Heart left ventricle (tissue), 16 donors: ENCODE results near the gene FLG2. TPM values are rescaled to one million over a fixed set of nuclear protein-coding genes. Genes with fewer than 3 reads are reported as not detected.
"Not testable (repeated sequence)": the region's sequence is repeated elsewhere in the genome, so short reads cannot be mapped to it uniquely, and the experiment has no call there.

Source experiments
- ATAC-seq, 4 donors: fragments of 200-7000 bp; cut with Tn5 transposase; one replicate each; pipeline ENCODE4 v1.9.1; 2020 to 2022; ENCODE audit warnings: moderate library complexity in 4 of 4, mild to moderate bottlenecking in 3 of 4, moderate number of reproducible peaks in 1 of 4
- DNase-seq, 5 donors: peaks; one replicate each; pipeline ENCODE4 v3.0.0-alpha.2; 2020
- H3K27ac ChIP-seq, 12 donors: fragments of 200-600 bp; sonication (generic) in 4 of 12; one replicate each; pipeline versions ENCODE4 v1.5.0 to v1.8.0; 2016 to 2022; ENCODE audit warnings: mild to moderate bottlenecking in 2 of 12
- H3K27me3 ChIP-seq, 9 donors: fragments of 200-600 bp; sonication (generic) in 2 of 9; one replicate each; pipeline versions ENCODE4 v1.5.1 to v1.8.0; 2016 to 2022; ENCODE audit warnings: mild to moderate bottlenecking in 3 of 9
- H3K36me3 ChIP-seq, 9 donors: fragments of 200-600 bp; sonication (generic) in 2 of 9; one replicate each; pipeline versions ENCODE4 v1.5.0 to v1.8.0; 2018 to 2022; ENCODE audit warnings: mild to moderate bottlenecking in 2 of 9
- H3K4me1 ChIP-seq, 12 donors: fragments of 200-600 bp; sonication (generic) in 4 of 12; one replicate each; pipeline versions ENCODE4 v1.5.0 to v1.8.0; 2016 to 2022; ENCODE audit warnings: mild to moderate bottlenecking in 3 of 12
- H3K4me3 ChIP-seq, 12 donors: fragments of 200-600 bp; sonication (generic) in 4 of 12; one replicate each; pipeline versions ENCODE4 v1.5.0 to v1.8.0; 2017 to 2022; ENCODE audit warnings: mild to moderate bottlenecking in 9 of 12, moderate library complexity in 4 of 12
- H3K9me3 ChIP-seq, 12 donors: fragments of 200-600 bp; sonication (generic) in 4 of 12; one replicate each; pipeline versions ENCODE4 v1.5.0 to v1.8.0; 2016 to 2022; ENCODE audit warnings: mild to moderate bottlenecking in 1 of 12
- POLR2A ChIP-seq, 2 donors: fragments of 450-650 bp; IDR thresholded peaks; one replicate each; pipeline ENCODE4 v1.6.1; 2017; ENCODE audit warnings: antibody characterized with exemption in 2 of 2, mild to moderate bottlenecking in 2 of 2, moderate library complexity in 2 of 2
- WGBS, 4 donors: extraction: QIAGEN DNeasy Blood & Tissue Kit in 2 of 4; methylation state at CpG; one replicate each; pipeline versions ENCODE4 v1.1.5 to v1.1.7; 2013 to 2018; 5-methylcytosine and 5-hydroxymethylcytosine counted together
- intact Hi-C, 10 donors: fragments of 100-400 bp; cut with DNase I; formaldehyde crosslinking; loops; one replicate each; pipeline versions ENCODE4 v1.11.1 to v1.14.2; 2022
- polyA plus RNA-seq, 2 donors: library from polyadenylated mRNA; stranded (reverse); fragments of 200-250 nt; gene quantifications; one replicate each; pipeline ENCODE4 v1.2.3, GENCODE V29; 2013
- total RNA-seq, 9 donors: library from RNA; depleted of rRNA in 2 of 9; stranded (reverse); fragments of >200 nt in 2 of 9; fragmentation: NEBNext Ultra II Directional in 3 of 9; extraction: Animal tissue kit (Norgen Biotek cat#: 25700) in 3 of 9; gene quantifications; one replicate each; pipeline versions ENCODE4 v1.1.0 to v1.2.4, GENCODE V29; 2016 to 2023
- TF ChIP-seq, protein P1 (sequence below), 12 donors: fragments of 200-600 bp; sonication (generic) in 4 of 12; IDR thresholded peaks; one replicate each; pipeline versions ENCODE4 v1.5.0 to v1.8.0; 2018 to 2022; ENCODE audit warnings: antibody characterized with exemption in 12 of 12, mild to moderate bottlenecking in 5 of 12
- donor health status: ischemic (EF 13 %, LVEDD 7.1; RV severe dilation, severe dysfunction).
- donor health status: healthy with polysubstance abuse.
- donor health status: DM: no; HTN: yes; CAD: no.
- donor health status: DM: no; HTN: no; CAD: no.
- donor health status: ischemic (EF 25% LVEDD 6.9; RV normal size, moderate dysfunction).
- donor health status: ischemic (EF 25% LVEDD 5.7; RV mildly dilated, moderate dysfunction).
- donor health status: healthy.
- donor health status: DM: yes; HTN: yes; CAD: no.
- donor health status: ischemic (EF 35%, LVEDD 5.7; RV mildly dilated, moderate dysfunction).
- donor health status: nonischemic (EF 11% LVEDD 7.7; RV severe dilation, severe dysfunction).
- donor health status: DM: yes; HTN: yes; CAD: no.
- donor health status: PGD.
- donor health status: ischemic (EF 29% LVEDD 5.4; RV normal size, mild dysfunction).
- donor health status: nonischemic (EF 23%, LVEDD 6.1; RV moderate dilation, normal function).

FLG2 gene
- total and polyA plus RNA-seq, 11 donors: not detected

DNA sequence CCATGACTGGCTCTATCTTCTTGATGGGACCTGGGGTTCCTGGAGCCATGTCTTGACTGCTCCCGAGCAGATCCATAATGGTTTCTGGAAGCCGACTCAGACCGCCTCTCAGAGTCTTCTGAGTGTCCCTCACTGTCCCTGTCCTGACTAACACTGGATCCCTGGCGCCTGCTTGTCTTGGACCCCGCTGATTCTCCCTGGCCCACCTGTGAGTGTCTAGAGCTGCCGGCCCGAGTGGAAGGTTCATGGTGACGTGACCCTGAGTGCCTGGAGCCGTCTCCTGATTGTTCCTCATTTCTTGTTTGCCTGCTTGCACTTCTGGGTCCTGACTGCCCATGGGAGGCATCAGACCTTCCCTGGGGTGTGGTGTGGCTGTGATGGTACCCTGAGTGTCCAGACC lies 49.9 kb downstream of the FLG2 start:
- Histone ChIP-seq H3K27me3 (no peaks in the 10 kb centered on the region), H3K9me3 (no peaks in the 10 kb centered on the region), H3K4me1 (no peaks in the 10 kb centered on the region), H3K36me3 (no peaks in the 10 kb centered on the region), H3K4me3 (no peak overlapping the region), H3K27ac (no peak overlapping the region)
- WGBS, 4 donors: 92 to 95% (median 94%) methylated on average over 5 to 9 of the region's 9 CpGs
- intact Hi-C loops: loop anchor here in 2 of 10 donors (5.0 to 10.0 kb wide), 2 partner anchors 85 to 207 kb away; partner anchors contain the start of gene HRNR (in 1 of the 2)
- DNase-seq: peak in 1 of 5 donors; percentile 35
- ATAC-seq: no peak
- no peak for TF ChIP-seq POLR2A (IDR thresholded peaks at IDR 0.05)
- TF ChIP-seq, protein P1, sequence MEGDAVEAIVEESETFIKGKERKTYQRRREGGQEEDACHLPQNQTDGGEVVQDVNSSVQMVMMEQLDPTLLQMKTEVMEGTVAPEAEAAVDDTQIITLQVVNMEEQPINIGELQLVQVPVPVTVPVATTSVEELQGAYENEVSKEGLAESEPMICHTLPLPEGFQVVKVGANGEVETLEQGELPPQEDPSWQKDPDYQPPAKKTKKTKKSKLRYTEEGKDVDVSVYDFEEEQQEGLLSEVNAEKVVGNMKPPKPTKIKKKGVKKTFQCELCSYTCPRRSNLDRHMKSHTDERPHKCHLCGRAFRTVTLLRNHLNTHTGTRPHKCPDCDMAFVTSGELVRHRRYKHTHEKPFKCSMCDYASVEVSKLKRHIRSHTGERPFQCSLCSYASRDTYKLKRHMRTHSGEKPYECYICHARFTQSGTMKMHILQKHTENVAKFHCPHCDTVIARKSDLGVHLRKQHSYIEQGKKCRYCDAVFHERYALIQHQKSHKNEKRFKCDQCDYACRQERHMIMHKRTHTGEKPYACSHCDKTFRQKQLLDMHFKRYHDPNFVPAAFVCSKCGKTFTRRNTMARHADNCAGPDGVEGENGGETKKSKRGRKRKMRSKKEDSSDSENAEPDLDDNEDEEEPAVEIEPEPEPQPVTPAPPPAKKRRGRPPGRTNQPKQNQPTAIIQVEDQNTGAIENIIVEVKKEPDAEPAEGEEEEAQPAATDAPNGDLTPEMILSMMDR (IDR thresholded peaks at IDR 0.05): no peak

DNA sequence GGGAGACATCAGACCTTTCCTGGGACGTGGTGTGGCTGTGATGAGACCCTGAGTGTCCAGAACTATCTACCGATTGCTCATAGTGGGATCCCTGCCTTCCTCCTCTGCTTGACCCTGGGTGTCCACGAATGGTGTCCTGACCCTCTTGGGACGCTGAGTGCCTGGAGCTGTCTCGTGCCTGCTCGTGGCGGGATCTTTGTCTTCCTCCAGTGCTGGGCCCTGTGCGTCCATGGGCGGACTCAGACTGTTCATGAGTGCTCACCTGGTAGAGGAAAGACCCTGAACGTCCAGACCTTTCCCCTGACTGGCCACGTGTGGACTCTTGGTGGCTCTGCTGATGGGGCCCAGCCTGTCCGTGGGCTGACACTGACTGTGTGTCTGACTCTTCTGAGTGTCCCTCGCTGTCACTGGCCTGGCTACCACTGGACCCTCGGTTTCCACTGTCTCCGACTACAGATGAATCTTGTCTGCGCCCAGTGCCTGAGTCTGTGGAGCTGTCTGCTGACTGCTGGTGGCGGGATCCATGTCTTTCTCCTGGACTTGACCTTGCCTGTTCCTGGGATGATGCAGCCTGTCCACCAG lies 50.4 kb downstream of the FLG2 start:
- H3K4me1 ChIP-seq, ATAC-seq, H3K27ac ChIP-seq, H3K36me3 ChIP-seq, H3K9me3 ChIP-seq, H3K4me3 ChIP-seq, intact Hi-C loops, H3K27me3 ChIP-seq: not testable (repeated sequence)
- DNase-seq: peak in 1 of 5 donors; percentile 27
- whole genome bisulfite sequencing, 4 donors: 73 to 94% (median 85%) methylated on average over 10 to 17 of the region's 17 CpGs

DNA sequence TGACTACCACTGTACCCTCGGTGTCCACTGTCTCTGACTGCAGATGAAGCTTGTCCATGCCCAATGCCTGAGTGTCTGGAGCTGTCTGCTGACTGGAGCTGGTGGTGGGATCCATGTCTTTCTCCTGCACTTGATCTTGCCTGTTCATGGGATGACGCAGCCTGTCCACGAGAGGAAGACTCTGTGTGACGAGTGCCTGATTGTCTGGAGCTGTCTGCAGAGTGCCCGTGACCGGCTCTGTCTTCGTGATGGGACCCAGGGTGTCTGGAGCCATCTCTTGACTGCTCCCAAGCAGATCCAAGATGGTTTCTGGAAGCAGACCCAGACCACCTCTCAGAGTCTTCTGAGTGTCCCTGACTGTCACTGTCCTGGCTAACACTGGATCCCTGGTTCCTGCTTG lies 51.0 kb downstream of the FLG2 start:
- H3K4me1 ChIP-seq, H3K27ac ChIP-seq, H3K27me3 ChIP-seq, H3K36me3 ChIP-seq, ATAC-seq, H3K9me3 ChIP-seq, H3K4me3 ChIP-seq, intact Hi-C loops: not testable (repeated sequence)
- peak in 1 of 5 donors; percentile 22 for DNase-seq
- 80 to 92% (median 90%) methylated on average over 6 to 7 of the region's 7 CpGs; no CpG with 5 or more reads in 1 of the 4 donors for WGBS, 4 donors

DNA sequence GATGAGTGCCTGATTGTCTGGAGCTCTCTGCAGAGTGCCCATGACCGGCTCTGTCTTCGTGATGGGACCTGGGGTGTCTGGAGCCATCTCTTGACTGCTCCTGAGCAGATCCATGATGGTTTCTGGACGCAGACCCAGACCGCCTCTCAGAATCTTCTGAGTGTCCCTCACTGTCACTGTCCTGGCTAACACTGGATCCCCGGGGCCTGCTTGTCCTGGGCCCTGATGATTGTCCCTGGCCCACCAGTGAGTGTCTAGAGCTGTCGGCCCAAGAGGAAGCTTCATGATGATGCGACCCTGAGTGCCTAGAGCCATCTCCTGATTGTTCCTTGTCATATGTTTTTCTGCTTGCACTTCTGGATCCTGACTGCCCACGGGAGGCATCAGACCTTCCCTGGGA lies 51.8 kb downstream of the FLG2 start:
- ATAC-seq, H3K27me3 ChIP-seq, H3K4me3 ChIP-seq, H3K27ac ChIP-seq, H3K36me3 ChIP-seq, H3K4me1 ChIP-seq, H3K9me3 ChIP-seq, intact Hi-C loops: not testable (repeated sequence)
- whole genome bisulfite sequencing, 4 donors: 89 to 97% (median 93%) methylated on average over 7 to 8 of the region's 8 CpGs
- DNase-seq: peak in 1 of 5 donors; percentile 29

DNA sequence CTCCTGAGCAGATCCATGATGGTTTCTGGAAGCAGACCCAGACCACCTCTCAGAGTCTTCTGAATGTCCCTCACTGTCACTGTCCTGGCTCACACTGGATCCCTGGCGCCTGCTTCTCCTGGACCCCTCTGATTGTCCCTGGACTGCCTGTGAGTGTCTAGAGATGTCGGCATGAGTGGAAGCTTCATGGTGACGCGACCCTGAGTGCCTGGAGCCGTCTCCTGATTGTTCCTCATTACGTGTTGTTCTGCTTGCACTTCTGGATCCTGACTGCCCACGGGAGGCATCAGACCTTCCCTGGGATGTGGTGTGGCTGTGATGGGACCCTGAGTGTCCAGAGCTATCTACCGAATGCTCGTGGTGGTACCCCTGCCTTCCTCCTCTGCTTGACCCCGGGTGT lies 53.7 kb downstream of the FLG2 start:
- ATAC-seq, H3K9me3 ChIP-seq, H3K27ac ChIP-seq, H3K4me1 ChIP-seq, DNase-seq, H3K4me3 ChIP-seq, H3K36me3 ChIP-seq, intact Hi-C loops, H3K27me3 ChIP-seq: not testable (repeated sequence)
- 87 to 92% (median 91%) methylated on average over 8 to 10 of the region's 10 CpGs for WGBS, 4 donors

DNA sequence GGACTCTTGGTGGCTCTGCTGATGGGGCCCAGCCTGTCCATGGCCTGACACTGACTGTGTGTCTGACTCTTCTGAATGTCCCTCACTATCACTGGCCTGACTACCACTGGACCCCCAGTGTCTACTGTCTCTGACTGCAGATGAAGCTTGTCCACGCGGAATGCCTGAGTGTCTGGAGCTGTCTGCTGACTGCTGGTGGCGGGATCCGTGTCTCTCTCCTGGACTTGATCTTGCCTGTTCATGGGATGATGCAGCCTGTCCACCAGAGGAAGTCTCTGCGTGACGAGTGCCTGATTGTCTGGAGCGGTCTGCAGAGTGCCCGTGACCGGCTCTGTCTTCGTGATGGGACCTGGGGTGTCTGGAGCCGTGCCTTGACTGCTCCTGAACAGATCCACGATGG lies 55.0 kb downstream of the FLG2 start:
- H3K36me3 ChIP-seq, intact Hi-C loops, H3K27me3 ChIP-seq, H3K27ac ChIP-seq, H3K4me1 ChIP-seq, ATAC-seq, H3K4me3 ChIP-seq, H3K9me3 ChIP-seq: not testable (repeated sequence)
- 89 to 98% (median 93%) methylated on average over 8 to 12 of the region's 12 CpGs for WGBS, 4 donors
- DNase-seq: peak in 2 of 5 donors; percentile 11 to 37

DNA sequence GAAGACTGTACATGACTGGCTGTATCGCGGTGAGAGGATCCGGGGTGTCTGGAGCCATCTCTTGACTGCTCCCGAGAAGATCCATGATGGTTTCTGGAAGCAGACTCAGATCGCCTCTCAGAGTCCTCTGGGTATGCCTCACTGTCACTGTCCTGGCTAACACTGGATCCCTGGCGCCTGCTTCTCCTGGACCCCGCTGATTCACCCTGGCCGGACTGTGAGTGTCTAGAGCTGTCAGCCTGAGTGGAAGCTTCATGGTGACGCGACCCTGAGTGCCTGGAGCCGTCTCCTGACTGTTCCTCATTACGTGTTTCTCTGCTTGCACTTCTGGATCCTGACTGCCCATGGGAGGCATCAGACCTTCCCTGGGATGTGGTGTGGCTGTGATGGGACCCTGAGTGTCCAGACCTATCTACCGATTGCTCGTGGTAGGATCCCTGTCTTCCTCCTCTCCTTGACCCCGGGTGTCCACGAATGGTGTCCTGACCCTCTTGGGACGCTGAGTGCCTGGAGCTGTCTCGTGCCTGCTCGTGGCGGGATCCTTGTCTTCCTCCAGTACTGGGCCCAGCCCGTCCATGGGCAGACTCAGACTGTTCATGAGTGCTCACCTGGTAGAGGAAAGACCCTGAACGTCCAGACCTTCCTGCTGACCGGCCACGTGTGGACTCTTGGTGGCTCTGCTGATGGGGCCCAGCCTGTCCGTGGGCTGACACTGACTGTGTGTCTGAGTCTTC lies 56.5 kb downstream of the FLG2 start:
- H3K27ac ChIP-seq, H3K27me3 ChIP-seq, H3K4me1 ChIP-seq, intact Hi-C loops, ATAC-seq, H3K4me3 ChIP-seq, H3K9me3 ChIP-seq, H3K36me3 ChIP-seq: not testable (repeated sequence)
- peak in 1 of 5 donors; percentile 26 for DNase-seq
- WGBS, 4 donors: 88 to 97% (median 92%) methylated on average over 15 to 24 of the region's 25 CpGs

Other genes starting within 250 kb of the FLG2 start
- gene TCHH, start 244.6 kb downstream of the FLG2 start, total RNA-seq: under 1 TPM in 2 of 9 donors, not detected in 7; 0.05 TPM
- under 1 TPM in 1 of 2 donors, not detected in 1; 0.01 TPM for gene TCHH, start 244.6 kb downstream of the FLG2 start, polyA plus RNA-seq
- not detected for gene RPTN, start 200.8 kb downstream of the FLG2 start, total RNA-seq
- not detected for gene RPTN, start 200.8 kb downstream of the FLG2 start, polyA plus RNA-seq
- gene HRNR, start 135.8 kb downstream of the FLG2 start, total RNA-seq: not detected
- under 1 TPM in 1 of 2 donors, not detected in 1; 0.04 TPM for gene HRNR, start 135.8 kb downstream of the FLG2 start, polyA plus RNA-seq
- gene FLG, start 34.8 kb downstream of the FLG2 start, total RNA-seq: under 1 TPM in 1 of 9 donors, not detected in 8; 0.04 TPM
- under 1 TPM; under 0.01 to 0.01 TPM for gene FLG, start 34.8 kb downstream of the FLG2 start, polyA plus RNA-seq
- not detected for gene CRNN, start 54.3 kb upstream of the FLG2 start, total RNA-seq
- gene CRNN, start 54.3 kb upstream of the FLG2 start, polyA plus RNA-seq: under 1 TPM in 1 of 2 donors, not detected in 1; 0.24 TPM
- gene LCE5A, start 150.8 kb upstream of the FLG2 start, total RNA-seq: not detected
- gene LCE5A, start 150.8 kb upstream of the FLG2 start, polyA plus RNA-seq: not detected
- gene CRCT1, start 154.5 kb upstream of the FLG2 start, total RNA-seq: not detected
- gene CRCT1, start 154.5 kb upstream of the FLG2 start, polyA plus RNA-seq: not detected
- gene LCE3E, start 206.8 kb upstream of the FLG2 start, total RNA-seq: not detected
- gene LCE3E, start 206.8 kb upstream of the FLG2 start, polyA plus RNA-seq: not detected
- gene LCE3D, start 220.5 kb upstream of the FLG2 start, total RNA-seq: not detected
- not detected for gene LCE3D, start 220.5 kb upstream of the FLG2 start, polyA plus RNA-seq
- gene LCE3C, start 240.2 kb upstream of the FLG2 start, total RNA-seq: not detected
- not detected for gene LCE3C, start 240.2 kb upstream of the FLG2 start, polyA plus RNA-seq